Endothelial cell (in vitro differentiated cells): ENCODE results near the gene CYTH4. TPM values are rescaled to one million over a fixed set of nuclear protein-coding genes. Genes with fewer than 3 reads are reported as not detected.

ENCODE experiments used
- DNase-seq: peaks from one replicate; pipeline ENCODE4 v3.0.0; 2021; ENCODE audit warnings: low spot score
- H3K27ac Mint-ChIP-seq: one replicate; pipeline ENCODE4 v1.8.0; 2021; ENCODE audit warnings: mixed read lengths, inconsistent platforms; ENCODE audit not compliant: unreplicated experiment
- H3K27me3 Mint-ChIP-seq: one replicate; pipeline ENCODE4 v1.8.0; 2021; ENCODE audit warnings: mild to moderate bottlenecking, moderate library complexity, mixed read lengths, inconsistent platforms; ENCODE audit not compliant: unreplicated experiment
- H3K36me3 Mint-ChIP-seq: one replicate; pipeline ENCODE4 v1.8.0; 2021; ENCODE audit warnings: mild to moderate bottlenecking, low read depth, mixed read lengths, inconsistent platforms; ENCODE audit not compliant: unreplicated experiment
- H3K4me1 Mint-ChIP-seq: one replicate; pipeline ENCODE4 v1.8.0; 2021; ENCODE audit warnings: mild to moderate bottlenecking, mixed read lengths, inconsistent platforms; ENCODE audit not compliant: unreplicated experiment
- H3K4me3 Mint-ChIP-seq: one replicate; pipeline ENCODE4 v1.8.0; 2021; ENCODE audit warnings: mild to moderate bottlenecking, mixed read lengths, inconsistent platforms; ENCODE audit not compliant: unreplicated experiment
- H3K9me3 Mint-ChIP-seq: one replicate; pipeline ENCODE4 v1.8.0; 2021; ENCODE audit warnings: mixed read lengths, inconsistent platforms; ENCODE audit not compliant: unreplicated experiment
- total RNA-seq: library from RNA; stranded (reverse); fragmentation: NEBNext Ultra II Directional; extraction: Animal tissue kit (Norgen Biotek cat#: 25700); gene quantifications from one replicate; pipeline ENCODE4 v1.2.1, GENCODE V29; 2021; ENCODE audit not compliant: unreplicated experiment
- TF ChIP-seq, protein P1 (sequence below): fragments of 200-600 bp; sonication (generic); IDR thresholded peaks from one replicate; pipeline ENCODE4 v1.5.0; 2021; ENCODE audit warnings: antibody characterized with exemption; ENCODE audit not compliant: unreplicated experiment

CYTH4 gene
- total RNA-seq, 1 donor from 2014 or later: 0.33 TPM

DNA sequence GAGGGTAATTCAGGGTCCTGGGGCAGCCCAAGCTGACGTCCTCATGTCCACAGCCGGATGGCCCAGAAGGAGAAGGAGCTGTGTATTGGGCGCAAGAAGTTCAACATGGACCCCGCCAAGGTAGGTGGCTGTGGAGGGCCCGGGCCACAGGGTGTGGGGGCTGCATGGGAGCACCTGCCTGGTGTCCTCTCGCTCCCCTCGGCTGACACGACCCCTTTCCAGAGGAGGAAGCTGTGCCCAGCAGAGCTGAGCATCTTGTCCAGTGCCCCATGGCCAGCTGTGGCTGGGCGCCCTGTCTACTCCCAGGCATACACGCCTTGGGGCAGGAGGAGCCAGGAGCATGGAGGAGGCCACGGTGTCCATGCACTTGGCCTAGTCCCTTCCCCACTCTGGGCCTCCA is 13.6 kb downstream of the CYTH4 start:
- Mint-ChIP-seq H3K4me1 (peaks cover 5% of the 10 kb centered on the region), H3K27ac (no peak overlapping the region), H3K4me3 (no peak overlapping the region), H3K9me3 (no peaks in the 10 kb centered on the region), H3K27me3 (peaks cover 9% of the 10 kb centered on the region), H3K36me3 (peaks cover 3% of the 10 kb centered on the region)
- TF ChIP-seq, protein P1, sequence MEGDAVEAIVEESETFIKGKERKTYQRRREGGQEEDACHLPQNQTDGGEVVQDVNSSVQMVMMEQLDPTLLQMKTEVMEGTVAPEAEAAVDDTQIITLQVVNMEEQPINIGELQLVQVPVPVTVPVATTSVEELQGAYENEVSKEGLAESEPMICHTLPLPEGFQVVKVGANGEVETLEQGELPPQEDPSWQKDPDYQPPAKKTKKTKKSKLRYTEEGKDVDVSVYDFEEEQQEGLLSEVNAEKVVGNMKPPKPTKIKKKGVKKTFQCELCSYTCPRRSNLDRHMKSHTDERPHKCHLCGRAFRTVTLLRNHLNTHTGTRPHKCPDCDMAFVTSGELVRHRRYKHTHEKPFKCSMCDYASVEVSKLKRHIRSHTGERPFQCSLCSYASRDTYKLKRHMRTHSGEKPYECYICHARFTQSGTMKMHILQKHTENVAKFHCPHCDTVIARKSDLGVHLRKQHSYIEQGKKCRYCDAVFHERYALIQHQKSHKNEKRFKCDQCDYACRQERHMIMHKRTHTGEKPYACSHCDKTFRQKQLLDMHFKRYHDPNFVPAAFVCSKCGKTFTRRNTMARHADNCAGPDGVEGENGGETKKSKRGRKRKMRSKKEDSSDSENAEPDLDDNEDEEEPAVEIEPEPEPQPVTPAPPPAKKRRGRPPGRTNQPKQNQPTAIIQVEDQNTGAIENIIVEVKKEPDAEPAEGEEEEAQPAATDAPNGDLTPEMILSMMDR: no peak
- no peak for DNase-seq

DNA sequence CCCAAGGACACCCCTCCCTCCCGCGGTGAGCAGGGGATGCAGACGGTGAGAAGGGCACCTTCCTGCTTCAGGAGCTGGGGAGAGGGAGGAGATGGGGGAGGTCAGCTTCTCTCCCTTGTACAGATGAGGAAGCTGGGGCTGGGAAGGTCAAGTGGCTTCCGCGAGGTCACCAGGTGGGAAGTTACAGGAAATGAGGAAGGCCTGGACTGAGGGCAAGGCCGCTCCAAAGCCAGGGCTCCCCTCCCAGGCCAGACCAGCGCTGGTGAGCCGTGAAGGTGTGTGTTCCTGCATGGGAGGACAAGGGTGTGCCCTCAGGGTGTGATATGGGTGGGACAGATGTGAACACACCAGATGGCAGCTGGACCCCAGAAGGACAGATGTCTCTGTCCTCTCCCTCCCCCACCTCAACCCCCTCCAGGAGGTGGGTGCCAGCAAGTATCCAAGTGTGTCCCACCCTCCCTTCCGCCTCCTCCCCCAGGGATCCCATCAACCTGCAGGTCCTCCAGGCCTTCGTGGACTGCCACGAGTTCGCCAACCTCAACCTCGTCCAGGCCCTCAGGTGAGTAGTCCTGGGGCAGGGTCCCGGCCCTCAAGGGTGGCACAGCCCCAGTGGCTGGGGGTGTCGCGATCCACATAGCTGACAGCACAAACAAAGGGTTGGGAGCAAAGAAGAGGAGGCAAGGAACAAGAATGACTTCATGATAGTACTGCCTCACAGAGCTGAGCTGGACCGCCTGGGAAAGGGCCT is 16.6 kb downstream of the CYTH4 start:
- H3K27me3 Mint-ChIP-seq: peaks cover 11% of the 10 kb centered on the region
- peaks cover 3% of the 10 kb centered on the region for H3K36me3 Mint-ChIP-seq
- no peak overlapping the region for H3K4me3 Mint-ChIP-seq
- TF ChIP-seq, protein P1: no peak
- H3K4me1 Mint-ChIP-seq: peaks cover 5% of the 10 kb centered on the region
- H3K27ac Mint-ChIP-seq: no peak overlapping the region
- no peaks in the 10 kb centered on the region for H3K9me3 Mint-ChIP-seq
- DNase-seq: no peak

DNA sequence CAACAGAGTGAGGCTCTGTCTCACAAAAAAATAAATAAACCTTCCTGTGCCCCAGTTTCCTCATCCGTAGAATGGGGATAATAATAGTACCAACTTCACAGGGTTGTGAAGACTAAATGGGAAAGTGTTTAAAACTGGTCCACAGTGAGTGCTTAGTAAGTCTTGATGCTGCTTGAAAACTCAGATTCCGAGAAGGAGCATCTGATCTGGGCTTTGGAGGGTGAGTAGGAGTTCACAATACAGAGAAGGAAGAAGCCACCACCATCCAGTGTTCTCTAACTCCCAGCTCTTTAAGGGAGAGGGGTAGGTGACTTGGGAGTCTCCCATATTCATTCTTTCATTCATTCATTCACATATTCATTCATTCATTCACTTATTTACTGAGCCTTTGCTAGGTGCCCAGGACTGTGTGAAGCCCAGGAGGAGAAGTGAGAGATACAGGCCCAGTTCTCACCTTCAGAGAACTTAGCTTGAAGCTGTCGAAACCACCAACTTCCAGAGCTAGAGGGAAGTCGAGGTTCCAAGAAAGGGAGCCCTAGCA is 17.7 kb downstream of the CYTH4 start:
- Mint-ChIP-seq H3K4me1 (peaks cover 5% of the 10 kb centered on the region), H3K27me3 (peaks cover 13% of the 10 kb centered on the region), H3K4me3 (no peak overlapping the region), H3K9me3 (no peaks in the 10 kb centered on the region), H3K36me3 (peaks cover 3% of the 10 kb centered on the region), H3K27ac (no peak overlapping the region)
- no peak for DNase-seq
- TF ChIP-seq, protein P1: no peak

DNA sequence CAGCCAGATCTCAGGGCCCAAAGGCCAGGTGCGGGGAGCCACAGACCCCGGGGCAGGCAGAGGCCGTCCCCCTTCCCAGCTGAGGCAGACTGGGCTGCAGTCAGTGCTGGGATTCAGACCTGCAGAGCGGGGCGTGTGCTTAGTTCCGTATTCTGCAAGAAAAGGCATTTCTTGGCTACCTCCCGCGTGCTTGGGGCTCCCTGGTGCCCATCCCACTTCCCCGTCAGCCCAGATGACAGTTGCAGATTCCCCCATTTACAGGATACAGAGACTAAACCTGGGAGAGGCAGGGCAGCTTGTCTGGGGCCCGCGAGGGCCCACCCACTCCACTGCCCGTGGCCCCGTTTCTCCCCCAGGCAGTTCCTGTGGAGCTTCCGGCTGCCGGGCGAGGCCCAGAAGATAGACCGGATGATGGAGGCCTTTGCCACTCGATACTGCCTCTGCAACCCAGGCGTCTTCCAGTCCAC is 18.3 kb downstream of the CYTH4 start:
- no peaks in the 10 kb centered on the region for H3K9me3 Mint-ChIP-seq
- peaks cover 5% of the 10 kb centered on the region for H3K4me1 Mint-ChIP-seq
- peaks cover 3% of the 10 kb centered on the region for H3K36me3 Mint-ChIP-seq
- no peak overlapping the region for H3K4me3 Mint-ChIP-seq
- DNase-seq: no peak
- H3K27ac Mint-ChIP-seq: no peak overlapping the region
- H3K27me3 Mint-ChIP-seq: peaks cover 12% of the 10 kb centered on the region
- TF ChIP-seq, protein P1: no peak

DNA sequence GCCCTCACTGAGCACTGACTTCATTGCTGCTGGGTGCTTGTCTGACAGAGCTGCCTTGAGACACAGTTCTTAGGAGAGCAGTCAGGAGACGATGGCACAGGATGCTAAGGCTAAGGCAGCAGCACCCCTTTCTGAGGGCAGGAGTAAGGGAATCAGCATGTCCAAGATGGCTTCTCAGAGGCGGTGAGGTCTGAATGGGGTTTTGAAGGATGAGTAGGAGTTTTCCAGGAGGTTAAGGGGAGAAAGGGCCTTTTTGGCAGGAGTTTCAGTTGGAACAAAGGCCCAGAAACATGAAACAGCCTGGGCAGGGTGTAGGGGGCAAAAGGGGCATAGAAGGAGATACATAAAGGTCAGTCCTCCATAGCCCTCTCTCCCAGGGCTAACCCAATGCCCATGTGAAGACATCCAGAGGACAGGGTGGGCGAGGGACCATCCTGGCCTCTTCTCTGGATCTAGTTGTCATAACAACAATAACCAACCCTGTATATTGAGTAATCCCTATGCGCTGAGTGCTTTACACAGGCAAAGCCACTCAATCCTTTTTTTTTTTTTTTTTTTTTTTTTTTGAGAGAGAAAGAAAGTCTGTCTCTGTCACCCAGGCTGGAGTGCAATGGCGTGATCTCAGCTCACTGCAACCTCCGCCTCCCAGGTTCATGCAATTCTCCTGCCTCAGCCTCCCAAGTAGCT is 19.0 kb downstream of the CYTH4 start:
- TF ChIP-seq, protein P1: no peak
- H3K4me3 Mint-ChIP-seq: no peak overlapping the region
- no peak overlapping the region for H3K27ac Mint-ChIP-seq
- H3K36me3 Mint-ChIP-seq: peaks cover 3% of the 10 kb centered on the region
- H3K4me1 Mint-ChIP-seq: peaks cover 5% of the 10 kb centered on the region
- H3K9me3 Mint-ChIP-seq: no peaks in the 10 kb centered on the region
- no peak for DNase-seq
- peaks cover 12% of the 10 kb centered on the region for H3K27me3 Mint-ChIP-seq
